Right cardiac atrium (tissue), 5 donors: Measurements from ENCODE around the gene NDUFAF7. TPM values are rescaled to one million over a fixed set of nuclear protein-coding genes. Genes with fewer than 3 reads are reported as not detected.
"Not testable (repeated sequence)": the region's sequence is repeated elsewhere in the genome, so short reads cannot be mapped to it uniquely, and the experiment has no call there.

Source experiments
- ATAC-seq, 2 donors: fragments of 200-7000 bp; cut with Tn5 transposase; one replicate each; pipeline versions ENCODE4 v1.8.0 to v1.9.1; 2020; ENCODE audit warnings: moderate library complexity in 2 of 2, mild to moderate bottlenecking in 1 of 2
- DNase-seq, 3 donors: peaks; one replicate each; pipeline ENCODE4 v3.0.0-alpha.2; 2020
- H3K27ac ChIP-seq: one replicate; pipeline ENCODE4 v1.5.1; 2013; ENCODE audit warnings: mild to moderate bottlenecking, low read length, control low read depth, moderate library complexity
- H3K27me3 ChIP-seq: one replicate; pipeline ENCODE4 v1.6.1; 2013; ENCODE audit not compliant: control insufficient read depth, insufficient read depth
- H3K4me1 ChIP-seq: one replicate; pipeline ENCODE4 v1.6.1; 2013; ENCODE audit warnings: low read length; ENCODE audit not compliant: control insufficient read depth, insufficient read depth
- H3K4me3 ChIP-seq: one replicate; pipeline ENCODE4 v1.5.1; 2013; ENCODE audit warnings: low read length, control low read depth
- H3K9me3 ChIP-seq: one replicate; pipeline ENCODE4 v1.6.1; 2013; ENCODE audit warnings: low read length; ENCODE audit not compliant: control insufficient read depth
- WGBS: extraction: QIAGEN DNeasy Blood & Tissue Kit; methylation state at CpG from one replicate; pipeline ENCODE4 v1.1.7; 2013; 5-methylcytosine and 5-hydroxymethylcytosine counted together
- intact Hi-C, 4 donors: fragments of 100-400 bp; cut with DNase I; formaldehyde crosslinking; loops; one replicate each; pipeline versions ENCODE4 v1.11.0 to v1.14.0; 2022 to 2023
- polyA plus RNA-seq: library from polyadenylated mRNA; stranded (reverse); fragments of 200-250 nt; gene quantifications from one replicate; pipeline ENCODE4 v1.2.3, GENCODE V29; 2013
- total RNA-seq, 4 donors: library from RNA; stranded (reverse); fragmentation: NEBNext Ultra II Directional; extraction: Animal tissue kit (Norgen Biotek cat#: 25700); gene quantifications; one replicate each; pipeline ENCODE4 v1.2.1, GENCODE V29; 2021
- donor health status: healthy with polysubstance abuse.
- donor health status: DM: no; HTN: yes; CAD: no.
- donor health status: DM: no; HTN: no; CAD: no.
- donor health status: DM: no; HTN: yes; CAD: no; lungs with severe emphysema.
- donor health status: DM: yes; HTN: yes; CAD: no.

NDUFAF7 gene
- total and polyA plus RNA-seq, 5 donors: 15.4 to 20.1 (median 17.8) TPM

- 93% methylated on average over 2 of the region's 2 CpGs for WGBS
- no peak for DNase-seq
- no peaks in the 10 kb centered on the region for H3K27me3 ChIP-seq
Measured at GRCh38 chr2:37283207-37283606, 51.7 kb downstream of the NDUFAF7 start.

GRCh38 chr2:37284381-37284780 is 52.9 kb downstream of the NDUFAF7 start:
- no peak for ATAC-seq

More at GRCh38 chr2:37283207-37283606, 51.7 kb downstream of the NDUFAF7 start:
- no peaks in the 10 kb centered on the region for H3K4me1 ChIP-seq
- intact Hi-C loops: no loop called here
- H3K27ac ChIP-seq: no peak overlapping the region
- H3K4me3 ChIP-seq: no peak overlapping the region
- ATAC-seq: peak in 1 of 2 donors; percentile 53
- H3K9me3 ChIP-seq: no peaks in the 10 kb centered on the region

GRCh38 chr2:37287966-37288365 is 56.5 kb downstream of the NDUFAF7 start:
- Histone ChIP-seq H3K27ac (no peak overlapping the region), H3K4me1 (no peaks in the 10 kb centered on the region), H3K27me3 (no peaks in the 10 kb centered on the region), H3K4me3 (no peak overlapping the region), H3K9me3 (no peaks in the 10 kb centered on the region)
- DNase-seq (no peak), ATAC-seq (no peak)
- intact Hi-C loops: no loop called here
- 96% methylated on average over 2 of the region's 2 CpGs for WGBS

More at GRCh38 chr2:37284381-37284780, 52.9 kb downstream of the NDUFAF7 start:
- H3K9me3 ChIP-seq: no peaks in the 10 kb centered on the region
- DNase-seq: no peak
- H3K4me3 ChIP-seq: no peak overlapping the region
- no peaks in the 10 kb centered on the region for H3K27me3 ChIP-seq
- intact Hi-C loops: no loop called here
- H3K4me1 ChIP-seq: no peaks in the 10 kb centered on the region
- no peak overlapping the region for H3K27ac ChIP-seq

GRCh38 chr2:37291680-37292079 is 60.2 kb downstream of the NDUFAF7 start:
- ATAC-seq: no peak
- intact Hi-C loops: no loop called here

GRCh38 chr2:37294858-37295257 is 63.4 kb downstream of the NDUFAF7 start:
- ATAC-seq: not testable (repeated sequence)

More at GRCh38 chr2:37291680-37292079, 60.2 kb downstream of the NDUFAF7 start:
- no peaks in the 10 kb centered on the region for H3K9me3 ChIP-seq
- H3K4me1 ChIP-seq: peaks cover 1% of the 10 kb centered on the region
- no peak overlapping the region for H3K27ac ChIP-seq
- 91% methylated on average over 2 of the region's 2 CpGs for WGBS
- H3K4me3 ChIP-seq: no peak overlapping the region
- no peak for DNase-seq
- H3K27me3 ChIP-seq: no peaks in the 10 kb centered on the region

GRCh38 chr2:37295469-37296073 is 64.1 kb downstream of the NDUFAF7 start:
- H3K27ac ChIP-seq: no peak overlapping the region
- no peaks in the 10 kb centered on the region for H3K27me3 ChIP-seq
- peaks cover 1% of the 10 kb centered on the region for H3K4me1 ChIP-seq
- ATAC-seq (no peak), DNase-seq (no peak)
- H3K9me3 ChIP-seq: no peaks in the 10 kb centered on the region
- intact Hi-C loops: no loop called here
- H3K4me3 ChIP-seq: no peak overlapping the region
- WGBS: 79% methylated on average over 1 of the region's 1 CpG

More at GRCh38 chr2:37294858-37295257, 63.4 kb downstream of the NDUFAF7 start:
- H3K4me3 ChIP-seq, intact Hi-C loops, H3K27ac ChIP-seq, H3K9me3 ChIP-seq, H3K27me3 ChIP-seq, H3K4me1 ChIP-seq, DNase-seq: not testable (repeated sequence)
- WGBS: 96% methylated on average over 2 of the region's 2 CpGs

GRCh38 chr2:37297632-37298031 is 66.2 kb downstream of the NDUFAF7 start:
- H3K4me3 ChIP-seq: no peak overlapping the region
- H3K27ac ChIP-seq: no peak overlapping the region
- H3K27me3 ChIP-seq: no peaks in the 10 kb centered on the region
- no peak for ATAC-seq
- H3K4me1 ChIP-seq: peaks cover 1% of the 10 kb centered on the region
- no peak for DNase-seq
- intact Hi-C loops: no loop called here
- H3K9me3 ChIP-seq: no peaks in the 10 kb centered on the region

Other genes with a start within 250 kb of the NDUFAF7 start
- gene HEATR5B, start 147.3 kb upstream of the NDUFAF7 start, total RNA-seq: 10 to 100 TPM; 14.6 to 19.2 (median 16.4) TPM
- gene HEATR5B, start 147.3 kb upstream of the NDUFAF7 start, polyA plus RNA-seq: 9.1 TPM
- 1 to 10 TPM; 5.1 to 8.6 (median 6.9) TPM for gene GPATCH11, start 147.1 kb upstream of the NDUFAF7 start, total RNA-seq
- 4.1 TPM for gene GPATCH11, start 147.1 kb upstream of the NDUFAF7 start, polyA plus RNA-seq
- 10 to 100 TPM; 21.9 to 32.9 (median 25.5) TPM for gene EIF2AK2, start 74.7 kb upstream of the NDUFAF7 start, total RNA-seq
- 6.0 TPM for gene EIF2AK2, start 74.7 kb upstream of the NDUFAF7 start, polyA plus RNA-seq
- gene SULT6B1, start 43.0 kb upstream of the NDUFAF7 start, total RNA-seq: not detected
- not detected for gene SULT6B1, start 43.0 kb upstream of the NDUFAF7 start, polyA plus RNA-seq
- 10 to 100 TPM; 46.8 to 57.7 (median 55.9) TPM for gene CEBPZOS, start 35.2 kb upstream of the NDUFAF7 start, total RNA-seq
- gene CEBPZOS, start 35.2 kb upstream of the NDUFAF7 start, polyA plus RNA-seq: 75.7 TPM
- 10 to 100 TPM; 24.0 to 35.4 (median 33.1) TPM for gene CEBPZ, start 62 bp upstream of the NDUFAF7 start, total RNA-seq
- gene CEBPZ, start 62 bp upstream of the NDUFAF7 start, polyA plus RNA-seq: 34.9 TPM
- 10 to 100 TPM; 17.4 to 24.6 (median 20.6) TPM for gene PRKD3, start 93.2 kb downstream of the NDUFAF7 start, total RNA-seq
- gene PRKD3, start 93.2 kb downstream of the NDUFAF7 start, polyA plus RNA-seq: 5.6 TPM
- 1 to 10 TPM; 1.7 to 7.3 (median 2.3) TPM for gene QPCT, start 113.0 kb downstream of the NDUFAF7 start, total RNA-seq
- 3.1 TPM for gene QPCT, start 113.0 kb downstream of the NDUFAF7 start, polyA plus RNA-seq